CD4-positive, alpha-beta memory T cell (primary cell): Measurements from ENCODE around the gene NPEPL1. TPM values are rescaled to one million over a fixed set of nuclear protein-coding genes. Genes with fewer than 3 reads are reported as not detected.

Experiments
- CTCF ChIA-PET: fragments of 350-600 bp; sonication (Branson Sonifier 250); formaldehyde crosslinking; loops from one replicate; lab custom pipeline; 2021; ENCODE audit warnings: inconsistent platforms; ENCODE audit not compliant: partially characterized antibody; lab: Charles Lee
- POLR2A ChIA-PET: fragments of 350-600 bp; sonication (Branson Sonifier 250); formaldehyde crosslinking; loops from one replicate; lab custom pipeline; 2021; ENCODE audit not compliant: partially characterized antibody; lab: Charles Lee
- DNase-seq, 5 donors: peaks; one replicate each; pipeline versions ENCODE4 v3.0.0 to v3.0.0-alpha.2; 2020 to 2022; ENCODE audit warnings: mixed read lengths in 1 of 5
- H3K27ac ChIP-seq: one replicate; pipeline ENCODE4 v1.7.0; 2013; ENCODE audit warnings: low read depth, low read length
- H3K27me3 ChIP-seq: 2 replicates; pipeline ENCODE4 v1.7.0; 2013; ENCODE audit warnings: mild to moderate bottlenecking, low read length, moderate library complexity; ENCODE audit not compliant: insufficient read depth
- H3K36me3 ChIP-seq: 2 replicates; pipeline ENCODE4 v1.7.0; 2013; ENCODE audit warnings: mild to moderate bottlenecking, low read length, moderate library complexity; ENCODE audit not compliant: insufficient read depth
- H3K4me1 ChIP-seq: 2 replicates; pipeline ENCODE4 v1.7.0; 2013; ENCODE audit warnings: mild to moderate bottlenecking, low read length, moderate library complexity; ENCODE audit not compliant: insufficient read depth
- H3K4me3 ChIP-seq, 2 donors: one replicate each; pipeline ENCODE4 v1.7.0; 2013; ENCODE audit warnings: low read length in 2 of 2, mild to moderate bottlenecking in 1 of 2
- H3K9me3 ChIP-seq, 2 donors: one replicate each; pipeline ENCODE4 v1.7.0; 2013; ENCODE audit warnings: low read length in 2 of 2, control low read depth in 1 of 2; ENCODE audit not compliant: control insufficient read depth in 1 of 2
- H3K27ac Mint-ChIP-seq, 7 donors: one replicate each; pipeline ENCODE4 v1.8.0; 2020 to 2021; ENCODE audit warnings: mixed read lengths in 7 of 7, mild to moderate bottlenecking in 6 of 7, inconsistent platforms in 3 of 7, moderate library complexity in 3 of 7
- H3K27me3 Mint-ChIP-seq, 2 donors: one replicate each; pipeline ENCODE4 v1.8.0; 2020 to 2021; ENCODE audit warnings: mixed read lengths in 2 of 2
- H3K36me3 Mint-ChIP-seq, 2 donors: one replicate each; pipeline ENCODE4 v1.8.0; 2020 to 2021; ENCODE audit warnings: mixed read lengths in 2 of 2, inconsistent platforms in 1 of 2, mild to moderate bottlenecking in 1 of 2
- H3K4me1 Mint-ChIP-seq, 4 donors: one replicate each; pipeline ENCODE4 v1.8.0; 2020 to 2021; ENCODE audit warnings: mixed read lengths in 4 of 4, mild to moderate bottlenecking in 1 of 4
- H3K4me3 Mint-ChIP-seq, 8 donors: one replicate each; pipeline ENCODE4 v1.8.0; 2020 to 2021; ENCODE audit warnings: mixed read lengths in 8 of 8, mild to moderate bottlenecking in 7 of 8, moderate library complexity in 6 of 8, inconsistent platforms in 3 of 8
- H3K9me3 Mint-ChIP-seq, 8 donors: one replicate each; pipeline ENCODE4 v1.8.0; 2020 to 2021; ENCODE audit warnings: mixed read lengths in 8 of 8, mild to moderate bottlenecking in 5 of 8, inconsistent platforms in 3 of 8, moderate library complexity in 1 of 8
- intact Hi-C: fragments of 100-400 bp; cut with micrococcal nuclease; formaldehyde crosslinking; loops from one replicate; pipeline ENCODE4 v1.15.1; 2023
- polyA plus RNA-seq, 2 donors: library from polyadenylated mRNA; unstranded; fragments of 300-500 nt; fragmentation: Illumina TruSeq; gene quantifications; one replicate each; pipeline ENCODE4 v1.2.3, GENCODE V29; 2021
- total RNA-seq, 2 experiments: library from RNA; stranded (reverse); gene quantifications; one replicate each; pipeline ENCODE4 v1.2.3, GENCODE V29; 2021

Gene NPEPL1
- total and polyA plus RNA-seq, 4 experiments from 2014 or later = 8.9 to 44.8 (median 28.1) TPM

GRCh38 chr20:58664331-58664730 is 28.3 kb upstream of the NPEPL1 start:
- no peaks in the 10 kb centered on the region for H3K9me3 Mint-ChIP-seq
- peak overlapping the region in 5 of 7 donors; percentile 13 to 81 (median 70) for H3K27ac Mint-ChIP-seq
- H3K4me3 ChIP-seq = no peak overlapping the region
- H3K27ac ChIP-seq = no peak overlapping the region
- H3K4me1 Mint-ChIP-seq = peaks cover 38 to 72% (median 55%) of the 10 kb centered on the region in 4 donors
- no peak for DNase-seq
- H3K36me3 Mint-ChIP-seq = peaks cover 20 to 62% of the 10 kb centered on the region in 2 donors
- peaks cover 20% of the 10 kb centered on the region for H3K36me3 ChIP-seq
- H3K27me3 Mint-ChIP-seq = no peaks in the 10 kb centered on the region
- no peak overlapping the region for H3K4me3 Mint-ChIP-seq
- ChIA-PET POLR2A (interaction anchor here (1.6 to 2.6 kb wide), 2 partner anchors 10 to 13 kb away, joined by 4 to 19 read pairs; partner anchors contain the start of gene STX16), CTCF (interaction anchor here (1.3 to 1.6 kb wide), 2 partner anchors 13 to 427 kb away, joined by 3 to 6 read pairs; partner anchors contain the start of gene STX16)
- H3K4me1 ChIP-seq = peaks cover 59% of the 10 kb centered on the region
- no peaks in the 10 kb centered on the region for H3K27me3 ChIP-seq
- intact Hi-C loops = no loop called here
- no peaks in the 10 kb centered on the region for H3K9me3 ChIP-seq

- DNase-seq = no peak
- H3K27me3 ChIP-seq = no peaks in the 10 kb centered on the region
- CTCF ChIA-PET = interaction anchor here (1.3 to 1.6 kb wide), 2 partner anchors 14 to 428 kb away, joined by 3 to 6 read pairs; partner anchors contain the start of gene STX16
- Mint-ChIP-seq H3K4me3 (no peak overlapping the region), H3K27ac (peak overlapping the region in 5 of 7 donors; percentile 44 to 81 (median 54)), H3K36me3 (peaks cover 22 to 66% of the 10 kb centered on the region in 2 donors), H3K9me3 (no peaks in the 10 kb centered on the region), H3K27me3 (no peaks in the 10 kb centered on the region), H3K4me1 (peaks cover 34 to 66% (median 51%) of the 10 kb centered on the region in 4 donors)
- no peak overlapping the region for H3K27ac ChIP-seq
- peaks cover 54% of the 10 kb centered on the region for H3K4me1 ChIP-seq
- no peak overlapping the region for H3K4me3 ChIP-seq
- no peaks in the 10 kb centered on the region for H3K9me3 ChIP-seq
- intact Hi-C loops = no loop called here
- POLR2A ChIA-PET = interaction anchor here (1.6 to 2.6 kb wide), 2 partner anchors 11 to 13 kb away, joined by 4 to 19 read pairs; partner anchors contain the start of gene STX16
- H3K36me3 ChIP-seq = peaks cover 25% of the 10 kb centered on the region
Measured at GRCh38 chr20:58664883-58665282, 27.7 kb upstream of the NPEPL1 start.

- H3K36me3 Mint-ChIP-seq = peaks cover 27 to 67% of the 10 kb centered on the region in 2 donors
- Histone ChIP-seq H3K36me3 (peaks cover 29% of the 10 kb centered on the region), H3K4me1 (peaks cover 47% of the 10 kb centered on the region), H3K27me3 (no peaks in the 10 kb centered on the region), H3K27ac (no peak overlapping the region), H3K9me3 (no peaks in the 10 kb centered on the region), H3K4me3 (no peak overlapping the region)
- H3K27me3 Mint-ChIP-seq = no peaks in the 10 kb centered on the region
- peak overlapping the region in 2 of 7 donors; percentile 52 to 81 for H3K27ac Mint-ChIP-seq
- intact Hi-C loops = no loop called here
- POLR2A ChIA-PET = no interaction called here
- no peak for DNase-seq
- CTCF ChIA-PET = no interaction called here
- H3K4me3 Mint-ChIP-seq = no peak overlapping the region
- peaks cover 28 to 59% (median 45%) of the 10 kb centered on the region in 4 donors for H3K4me1 Mint-ChIP-seq
- no peaks in the 10 kb centered on the region for H3K9me3 Mint-ChIP-seq
Measured at GRCh38 chr20:58665606-58666005, 27.0 kb upstream of the NPEPL1 start.

GRCh38 chr20:58666702-58667101 is 25.9 kb upstream of the NPEPL1 start:
- H3K9me3 Mint-ChIP-seq = no peaks in the 10 kb centered on the region
- Histone ChIP-seq H3K27ac (no peak overlapping the region), H3K36me3 (peaks cover 35% of the 10 kb centered on the region), H3K4me1 (peaks cover 36% of the 10 kb centered on the region), H3K9me3 (no peaks in the 10 kb centered on the region), H3K27me3 (no peaks in the 10 kb centered on the region), H3K4me3 (no peak overlapping the region)
- H3K27ac Mint-ChIP-seq = peak overlapping the region in 3 of 7 donors; percentile 14 to 50 (median 20)
- ChIA-PET POLR2A (interaction anchor here (1.0 to 2.1 kb wide), 3 partner anchors 8 to 16 kb away, joined by 3 to 9 read pairs (median 6); partner anchors contain the start of gene STX16), CTCF (interaction anchor here (1.3 to 1.6 kb wide), 2 partner anchors 26 to 429 kb away, joined by 4 read pairs; no protein-coding TSS in a partner anchor)
- intact Hi-C loops = no loop called here
- peaks cover 33 to 64% of the 10 kb centered on the region in 2 donors for H3K36me3 Mint-ChIP-seq
- H3K27me3 Mint-ChIP-seq = no peaks in the 10 kb centered on the region
- no peak for DNase-seq
- H3K4me3 Mint-ChIP-seq = no peak overlapping the region
- peaks cover 18 to 48% (median 34%) of the 10 kb centered on the region in 4 donors for H3K4me1 Mint-ChIP-seq

- ChIA-PET CTCF (interaction anchor here (0.6 to 1.6 kb wide), 4 partner anchors 17 to 430 kb away, joined by 3 to 5 read pairs (median 4); partner anchors contain the start of gene STX16), POLR2A (interaction anchor here (1.0 to 2.1 kb wide), 3 partner anchors 9 to 17 kb away, joined by 3 to 9 read pairs (median 6); partner anchors contain the start of gene STX16)
- no peak overlapping the region for H3K27ac ChIP-seq
- H3K36me3 ChIP-seq = peaks cover 36% of the 10 kb centered on the region
- no peaks in the 10 kb centered on the region for H3K9me3 ChIP-seq
- no peak for DNase-seq
- no peaks in the 10 kb centered on the region for H3K27me3 ChIP-seq
- no peak overlapping the region for H3K4me3 Mint-ChIP-seq
- H3K4me3 ChIP-seq = no peak overlapping the region
- H3K27me3 Mint-ChIP-seq = no peaks in the 10 kb centered on the region
- peak overlapping the region in 1 of 7 donors; percentile 30 for H3K27ac Mint-ChIP-seq
- peaks cover 11 to 40% (median 26%) of the 10 kb centered on the region in 4 donors for H3K4me1 Mint-ChIP-seq
- H3K36me3 Mint-ChIP-seq = peaks cover 35 to 64% of the 10 kb centered on the region in 2 donors
- H3K4me1 ChIP-seq = peaks cover 23% of the 10 kb centered on the region
- H3K9me3 Mint-ChIP-seq = no peaks in the 10 kb centered on the region
- intact Hi-C loops = no loop called here
Measured at GRCh38 chr20:58667975-58668374, 24.6 kb upstream of the NPEPL1 start.

- CTCF ChIA-PET = no interaction called here
- Histone ChIP-seq H3K9me3 (no peaks in the 10 kb centered on the region), H3K36me3 (peaks cover 44% of the 10 kb centered on the region), H3K4me1 (peaks cover 16% of the 10 kb centered on the region), H3K27ac (no peak overlapping the region), H3K4me3 (no peak overlapping the region), H3K27me3 (no peaks in the 10 kb centered on the region)
- Mint-ChIP-seq H3K9me3 (no peaks in the 10 kb centered on the region), H3K4me1 (peaks cover 7 to 32% (median 21%) of the 10 kb centered on the region in 4 donors), H3K27ac (no peak overlapping the region), H3K4me3 (no peak overlapping the region), H3K27me3 (no peaks in the 10 kb centered on the region), H3K36me3 (peaks cover 37 to 67% of the 10 kb centered on the region in 2 donors)
- intact Hi-C loops = no loop called here
- POLR2A ChIA-PET = no interaction called here
- DNase-seq = no peak
Measured at GRCh38 chr20:58668901-58669286, 23.7 kb upstream of the NPEPL1 start.

GRCh38 chr20:58669287-58670006 is 23.2 kb upstream of the NPEPL1 start:
- Histone ChIP-seq H3K4me1 (peaks cover 14% of the 10 kb centered on the region), H3K36me3 (peaks cover 49% of the 10 kb centered on the region), H3K27me3 (no peaks in the 10 kb centered on the region), H3K4me3 (no peak overlapping the region), H3K27ac (no peak overlapping the region), H3K9me3 (no peaks in the 10 kb centered on the region)
- Mint-ChIP-seq H3K4me1 (peaks cover 6 to 26% (median 18%) of the 10 kb centered on the region in 4 donors), H3K36me3 (peaks cover 43 to 67% of the 10 kb centered on the region in 2 donors), H3K27ac (peak overlapping the region in 3 of 7 donors; percentile 22 to 64 (median 57)), H3K27me3 (no peaks in the 10 kb centered on the region), H3K4me3 (no peak overlapping the region), H3K9me3 (no peaks in the 10 kb centered on the region)
- CTCF ChIA-PET = no interaction called here
- intact Hi-C loops = no loop called here
- no peak for DNase-seq
- POLR2A ChIA-PET = no interaction called here
